ENCODE results near the gene SPANXN4.

The SPANXN4 gene

DNA sequence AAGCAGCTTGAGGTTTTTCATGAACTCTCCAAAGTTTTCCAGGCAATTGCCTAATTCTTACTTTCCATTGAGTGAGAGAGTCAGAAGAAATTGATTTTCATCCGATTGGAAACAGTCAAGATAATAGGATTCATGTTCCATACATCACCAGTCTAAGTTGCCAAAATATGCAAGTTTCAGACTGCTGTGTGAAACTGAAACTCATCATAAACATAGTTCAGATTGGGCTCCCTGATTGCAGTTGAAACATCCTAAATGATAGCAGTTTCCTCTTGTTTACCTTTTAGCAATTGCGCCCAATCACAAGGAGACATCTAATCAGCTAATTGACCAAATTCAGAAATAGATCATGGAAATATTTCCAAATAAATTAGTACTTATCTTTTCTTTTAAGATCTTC, 56.8 kb downstream of the SPANXN4 start:
- no peak overlapping the region for H2AFZ ChIP-seq (ENCODE audit: low read depth, low read length, severe bottlenecking)
- no peaks in the 10 kb centered on the region for H3K79me2 ChIP-seq (ENCODE audit: insufficient read depth, low read length)
- H3K4me3 ChIP-seq (ENCODE audit: insufficient read depth, low read length, poor library complexity, severe bottlenecking) = no peak overlapping the region
- H3K36me3 ChIP-seq (ENCODE audit: low read length) = no peaks in the 10 kb centered on the region
- H3K27ac ChIP-seq (ENCODE audit: low read depth, low read length) = no peak overlapping the region
- no peaks in the 10 kb centered on the region for H4K20me1 ChIP-seq (ENCODE audit: low read depth, low read length)
- TF ChIP-seq EZH2phosphoT487 (conservative IDR thresholded peaks at IDR 0.05; ENCODE audit: low read length) = no peak
- TF ChIP-seq, protein P1, sequence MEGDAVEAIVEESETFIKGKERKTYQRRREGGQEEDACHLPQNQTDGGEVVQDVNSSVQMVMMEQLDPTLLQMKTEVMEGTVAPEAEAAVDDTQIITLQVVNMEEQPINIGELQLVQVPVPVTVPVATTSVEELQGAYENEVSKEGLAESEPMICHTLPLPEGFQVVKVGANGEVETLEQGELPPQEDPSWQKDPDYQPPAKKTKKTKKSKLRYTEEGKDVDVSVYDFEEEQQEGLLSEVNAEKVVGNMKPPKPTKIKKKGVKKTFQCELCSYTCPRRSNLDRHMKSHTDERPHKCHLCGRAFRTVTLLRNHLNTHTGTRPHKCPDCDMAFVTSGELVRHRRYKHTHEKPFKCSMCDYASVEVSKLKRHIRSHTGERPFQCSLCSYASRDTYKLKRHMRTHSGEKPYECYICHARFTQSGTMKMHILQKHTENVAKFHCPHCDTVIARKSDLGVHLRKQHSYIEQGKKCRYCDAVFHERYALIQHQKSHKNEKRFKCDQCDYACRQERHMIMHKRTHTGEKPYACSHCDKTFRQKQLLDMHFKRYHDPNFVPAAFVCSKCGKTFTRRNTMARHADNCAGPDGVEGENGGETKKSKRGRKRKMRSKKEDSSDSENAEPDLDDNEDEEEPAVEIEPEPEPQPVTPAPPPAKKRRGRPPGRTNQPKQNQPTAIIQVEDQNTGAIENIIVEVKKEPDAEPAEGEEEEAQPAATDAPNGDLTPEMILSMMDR (IDR thresholded peaks at IDR 0.05; ENCODE audit: insufficient read depth, low read length, poor library complexity, severe bottlenecking) = no peak
- no peaks in the 10 kb centered on the region for H3K9me3 ChIP-seq (ENCODE audit: insufficient read depth, low read length)
- no peak overlapping the region for H3K4me2 ChIP-seq (ENCODE audit: low read depth, low read length, poor library complexity, severe bottlenecking)
- no peaks in the 10 kb centered on the region for H3K9me2 ChIP-seq (replicated peaks; ENCODE audit: insufficient read depth, low read length)
- no peak overlapping the region for H3K9ac ChIP-seq (ENCODE audit: low read length)
- H3F3A ChIP-seq (ENCODE audit: insufficient read depth) = no peaks in the 10 kb centered on the region
- H3K27me3 ChIP-seq (ENCODE audit: low read length) = no peaks in the 10 kb centered on the region
